HG03558 (cell line): Measurements from ENCODE around the gene H2BK1.

Experiments used
- ATAC-seq: cut with Tn5 transposase; IDR thresholded peaks from one replicate; pipeline ENCODE4 v1.9.1; 2021; ENCODE audit warnings: moderate number of reproducible peaks; ENCODE audit not compliant: unreplicated experiment; ENCODE audit errors: extremely low read depth

The H2BK1 gene

GRCh38 chr7:151210087-151210854, at the start of gene H2BK1:
TSS of gene H2BK1 (minus strand) at chr7:151210488. CDS start at chr7:151210318, 170 bp downstream.
- ATAC-seq, result no peak

- no peak for ATAC-seq
Observed at GRCh38 chr7:151257990-151258389, 47.7 kb upstream of the H2BK1 start.

- no peak for ATAC-seq
Observed at GRCh38 chr7:151256410-151257045, 46.2 kb upstream of the H2BK1 start.

- ATAC-seq, result no peak
Observed at GRCh38 chr7:151255390-151255789, 45.1 kb upstream of the H2BK1 start.

GRCh38 chr7:151254851-151255250, 44.6 kb upstream of the H2BK1 start:
- ATAC-seq, result no peak

- no peak for ATAC-seq
Observed at GRCh38 chr7:151254316-151254715, 44.0 kb upstream of the H2BK1 start.

- no peak for ATAC-seq
Observed at GRCh38 chr7:151252961-151253711, 42.8 kb upstream of the H2BK1 start.

GRCh38 chr7:151252561-151252835, 42.2 kb upstream of the H2BK1 start:
- ATAC-seq, result no peak

- no peak for ATAC-seq
Observed at GRCh38 chr7:151251689-151252560, 41.6 kb upstream of the H2BK1 start.

GRCh38 chr7:151251328-151251688, 41.0 kb upstream of the H2BK1 start:
- ATAC-seq, result no peak

GRCh38 chr7:151250181-151251132, 40.2 kb upstream of the H2BK1 start:
- no peak for ATAC-seq

- no peak for ATAC-seq
Observed at GRCh38 chr7:151249732-151250072, 39.4 kb upstream of the H2BK1 start.

GRCh38 chr7:151249034-151249731, 38.9 kb upstream of the H2BK1 start:
- no peak for ATAC-seq

- ATAC-seq, result no peak
Observed at GRCh38 chr7:151248346-151249033, 38.2 kb upstream of the H2BK1 start, which contains the start of gene SMARCD3. TSS of gene SMARCD3 (minus strand) at chr7:151248694. CDS start at chr7:151248562, 132 bp downstream.

GRCh38 chr7:151247611-151248345, 37.5 kb upstream of the H2BK1 start:
- ATAC-seq, result no peak

- no peak for ATAC-seq
Observed at GRCh38 chr7:151246851-151247580, 36.7 kb upstream of the H2BK1 start.
